ENCODE data around the gene ARPIN. TPM values are rescaled to one million over a fixed set of nuclear protein-coding genes. Genes with fewer than 3 reads are reported as not detected.

ARPIN gene
- total RNA-seq, 2 donors from 2014 or later: 19.5 to 21.4 TPM

DNA sequence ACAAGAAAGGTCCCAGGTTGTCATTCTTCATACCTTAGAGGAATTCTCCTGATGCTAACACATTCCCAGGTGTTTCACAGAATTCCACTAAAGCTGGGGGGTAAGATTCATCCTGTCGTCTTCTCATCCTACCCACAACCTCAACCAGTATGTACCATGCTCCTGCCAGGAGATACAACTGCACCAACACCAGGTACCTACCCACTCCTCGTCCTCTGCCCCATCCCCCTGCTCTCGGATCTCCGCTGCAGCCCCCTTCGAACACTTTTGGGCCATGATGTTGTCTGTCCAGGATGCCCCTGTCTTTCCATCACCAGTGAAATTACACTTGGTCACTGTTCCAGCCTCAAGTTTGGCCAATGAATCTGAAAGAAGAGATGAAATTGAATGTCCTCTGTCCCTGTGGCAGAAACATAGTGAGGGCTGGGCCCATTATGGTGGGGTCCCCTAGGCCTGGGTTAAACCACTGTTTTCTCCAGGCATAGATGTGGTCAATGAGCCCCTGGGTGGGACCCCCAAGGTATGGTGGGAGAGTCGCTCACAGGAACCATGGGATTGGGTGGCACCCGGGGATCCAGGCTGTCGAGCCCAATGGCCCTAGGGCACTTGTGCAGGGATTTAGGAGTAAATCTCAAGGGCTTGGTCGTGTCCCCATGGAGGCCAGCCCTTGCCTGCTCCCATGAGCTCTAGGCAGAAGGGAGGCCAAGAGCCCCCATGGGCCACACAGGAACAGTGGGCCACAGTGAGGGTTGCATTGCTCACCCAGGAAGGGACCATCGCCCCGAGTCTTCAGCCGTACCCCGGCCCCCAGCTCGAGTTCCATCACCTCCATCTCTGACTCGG is 9.5 kb downstream of the ARPIN start:
- DNase-seq (ENCODE audit: low spot score): no peak

DNA sequence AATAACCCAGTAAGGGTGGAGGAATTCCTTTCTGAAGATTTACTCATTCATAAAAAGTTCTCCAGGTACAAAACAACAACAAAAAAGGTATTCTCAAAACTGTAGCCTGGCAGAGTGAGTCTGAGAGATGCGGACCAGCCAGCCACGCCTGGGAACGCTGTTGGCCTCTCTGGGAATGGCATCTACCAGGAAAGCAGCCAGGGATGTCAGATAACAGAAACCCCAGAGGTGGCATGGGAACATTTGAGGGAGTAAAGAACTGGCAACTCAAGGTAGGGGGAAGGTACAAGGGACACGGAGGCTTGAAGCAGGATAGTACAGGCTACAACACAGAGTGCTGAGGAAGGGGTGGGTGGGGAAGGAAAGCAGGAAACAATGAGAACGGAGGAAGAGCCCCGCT is 11.9 kb downstream of the ARPIN start:
- H3K4me1 ChIP-seq (ENCODE audit: control insufficient read depth in 1 of 2, low read depth in 2 of 2): no peaks in the 10 kb centered on the region
- H3K27ac ChIP-seq: no peak overlapping the region
- no peak overlapping the region for H3K4me3 ChIP-seq
- no peaks in the 10 kb centered on the region for H3K27me3 ChIP-seq (replicated peaks; ENCODE audit: insufficient read depth)
- no peak for DNase-seq (ENCODE audit: low spot score)
- ATAC-seq (ENCODE audit: insufficient number of reproducible peaks, low FRiP score, low read depth): no peak
- peaks cover 6% of the 10 kb centered on the region for H3K36me3 ChIP-seq
- no peaks in the 10 kb centered on the region for H3K9me3 ChIP-seq
- TF ChIP-seq, protein P1, sequence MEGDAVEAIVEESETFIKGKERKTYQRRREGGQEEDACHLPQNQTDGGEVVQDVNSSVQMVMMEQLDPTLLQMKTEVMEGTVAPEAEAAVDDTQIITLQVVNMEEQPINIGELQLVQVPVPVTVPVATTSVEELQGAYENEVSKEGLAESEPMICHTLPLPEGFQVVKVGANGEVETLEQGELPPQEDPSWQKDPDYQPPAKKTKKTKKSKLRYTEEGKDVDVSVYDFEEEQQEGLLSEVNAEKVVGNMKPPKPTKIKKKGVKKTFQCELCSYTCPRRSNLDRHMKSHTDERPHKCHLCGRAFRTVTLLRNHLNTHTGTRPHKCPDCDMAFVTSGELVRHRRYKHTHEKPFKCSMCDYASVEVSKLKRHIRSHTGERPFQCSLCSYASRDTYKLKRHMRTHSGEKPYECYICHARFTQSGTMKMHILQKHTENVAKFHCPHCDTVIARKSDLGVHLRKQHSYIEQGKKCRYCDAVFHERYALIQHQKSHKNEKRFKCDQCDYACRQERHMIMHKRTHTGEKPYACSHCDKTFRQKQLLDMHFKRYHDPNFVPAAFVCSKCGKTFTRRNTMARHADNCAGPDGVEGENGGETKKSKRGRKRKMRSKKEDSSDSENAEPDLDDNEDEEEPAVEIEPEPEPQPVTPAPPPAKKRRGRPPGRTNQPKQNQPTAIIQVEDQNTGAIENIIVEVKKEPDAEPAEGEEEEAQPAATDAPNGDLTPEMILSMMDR (IDR thresholded peaks at IDR 0.05): no peak

More for the DNA sequence above, 9.5 kb downstream of the ARPIN start:
- Histone ChIP-seq H3K4me3 (no peak overlapping the region), H3K27ac (no peak overlapping the region), H3K9me3 (no peaks in the 10 kb centered on the region), H3K36me3 (peaks cover 12% of the 10 kb centered on the region), H3K4me1 (ENCODE audit: control insufficient read depth in 1 of 2, low read depth in 2 of 2) (no peaks in the 10 kb centered on the region), H3K27me3 (replicated peaks; ENCODE audit: insufficient read depth) (no peaks in the 10 kb centered on the region)
- TF ChIP-seq, protein P1 (IDR thresholded peaks at IDR 0.05): no peak
- no peak for ATAC-seq (ENCODE audit: insufficient number of reproducible peaks, low FRiP score, low read depth)

GRCh38 chr15:89899951-89900567 is 12.7 kb downstream of the ARPIN start:
- no peak for DNase-seq (ENCODE audit: low spot score)
- Histone ChIP-seq H3K36me3 (peaks cover 6% of the 10 kb centered on the region), H3K27ac (no peak overlapping the region), H3K27me3 (replicated peaks; ENCODE audit: insufficient read depth) (no peaks in the 10 kb centered on the region), H3K9me3 (no peaks in the 10 kb centered on the region), H3K4me3 (no peak overlapping the region), H3K4me1 (ENCODE audit: control insufficient read depth in 1 of 2, low read depth in 2 of 2) (no peaks in the 10 kb centered on the region)
- no peak for ATAC-seq (ENCODE audit: insufficient number of reproducible peaks, low FRiP score, low read depth)
- TF ChIP-seq, protein P1 (IDR thresholded peaks at IDR 0.05): no peak

- no peaks in the 10 kb centered on the region for H3K9me3 ChIP-seq
- no peak overlapping the region for H3K4me3 ChIP-seq
- peaks cover 6% of the 10 kb centered on the region for H3K36me3 ChIP-seq
- DNase-seq (ENCODE audit: low spot score): no peak
- no peaks in the 10 kb centered on the region for H3K27me3 ChIP-seq (replicated peaks; ENCODE audit: insufficient read depth)
- TF ChIP-seq, protein P1 (IDR thresholded peaks at IDR 0.05): no peak
- ATAC-seq (ENCODE audit: insufficient number of reproducible peaks, low FRiP score, low read depth): no peak
- no peaks in the 10 kb centered on the region for H3K4me1 ChIP-seq (ENCODE audit: control insufficient read depth in 1 of 2, low read depth in 2 of 2)
- H3K27ac ChIP-seq: no peak overlapping the region
Measured at GRCh38 chr15:89899295-89899945, 13.3 kb downstream of the ARPIN start.

Data from thoracic aorta (tissue), 2 donors.